Measurements from ENCODE around the gene LRP4.

GRCh38 chr11:46905806-46906205 is 12.5 kb downstream of the LRP4 start:
- TF ChIP-seq CTCF (IDR thresholded peaks at IDR 0.05): no peak
- no peak for TF ChIP-seq POLR2A (IDR thresholded peaks at IDR 0.05)

Measured in testis (tissue), 2 donors.